Measurements from ENCODE around the gene APBB1. TPM values are rescaled to one million over a fixed set of nuclear protein-coding genes. Genes with fewer than 3 reads are reported as not detected.
"Not testable (repeated sequence)": the region's sequence is repeated elsewhere in the genome, so short reads cannot be mapped to it uniquely, and the experiment has no call there.

APBB1 gene
- polyA plus RNA-seq, 1 donor, result 27.6 TPM

DNA sequence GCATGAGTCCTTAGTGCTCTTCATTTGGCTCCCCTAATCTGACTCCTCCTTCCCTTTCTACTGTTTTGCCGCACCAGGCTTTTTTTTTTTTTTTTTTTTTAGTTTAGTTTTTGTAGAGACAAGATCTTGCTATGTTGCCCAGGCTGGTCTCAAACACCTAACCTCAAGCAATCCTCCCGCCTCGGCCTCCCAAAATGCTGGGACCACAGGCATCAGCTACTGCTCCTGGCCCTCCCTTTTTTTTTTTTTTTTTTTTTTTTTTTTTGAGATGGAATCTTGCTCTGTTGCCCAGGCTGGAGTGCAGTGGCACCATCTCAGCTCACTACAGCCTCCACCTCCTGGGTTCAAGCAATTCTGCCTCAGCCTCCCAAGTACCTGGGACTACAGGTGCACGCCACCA lies 26.6 kb downstream of the APBB1 start:
- H3K36me3 ChIP-seq (ENCODE audit: control insufficient read depth, insufficient read depth, low read length), result peaks cover 35% of the 10 kb centered on the region
- peaks cover 26% of the 10 kb centered on the region for H3K4me1 ChIP-seq (ENCODE audit: control insufficient read depth, insufficient read depth, low read length)
- H3K4me3 ChIP-seq (ENCODE audit: low read length); H3K9me3 ChIP-seq (ENCODE audit: control insufficient read depth, low read depth, low read length); DNase-seq; H3K27me3 ChIP-seq (ENCODE audit: control insufficient read depth, insufficient read depth, low read length); H3K27ac ChIP-seq (ENCODE audit: low read length): not testable (repeated sequence)
- WGBS (ENCODE audit: insufficient coverage, low lambda C conversion rate), result 100% methylated on average over 1 of the region's 4 CpGs

GRCh38 chr11:6391537-6392134 lies 27.3 kb downstream of the APBB1 start:
- DNase-seq, result no peak
- Histone ChIP-seq H3K27ac (ENCODE audit: low read length) (no peak overlapping the region), H3K4me3 (ENCODE audit: low read length) (no peak overlapping the region), H3K27me3 (ENCODE audit: control insufficient read depth, insufficient read depth, low read length) (no peaks in the 10 kb centered on the region), H3K4me1 (ENCODE audit: control insufficient read depth, insufficient read depth, low read length) (peaks cover 26% of the 10 kb centered on the region), H3K9me3 (ENCODE audit: control insufficient read depth, low read depth, low read length) (no peaks in the 10 kb centered on the region), H3K36me3 (ENCODE audit: control insufficient read depth, insufficient read depth, low read length) (peaks cover 34% of the 10 kb centered on the region)
- no CpG with 5 or more reads among the region's 18 CpGs for WGBS (ENCODE audit: insufficient coverage, low lambda C conversion rate)

- Histone ChIP-seq H3K27me3 (ENCODE audit: control insufficient read depth, insufficient read depth, low read length) (no peaks in the 10 kb centered on the region), H3K27ac (ENCODE audit: low read length) (peak overlapping the region; percentile 81), H3K9me3 (ENCODE audit: control insufficient read depth, low read depth, low read length) (no peaks in the 10 kb centered on the region), H3K36me3 (ENCODE audit: control insufficient read depth, insufficient read depth, low read length) (peaks cover 31% of the 10 kb centered on the region), H3K4me1 (ENCODE audit: control insufficient read depth, insufficient read depth, low read length) (peaks cover 26% of the 10 kb centered on the region), H3K4me3 (ENCODE audit: low read length) (peak overlapping the region; percentile 88)
- WGBS (ENCODE audit: insufficient coverage, low lambda C conversion rate), result no CpG with 5 or more reads among the region's 19 CpGs
- no peak for DNase-seq
Observed at GRCh38 chr11:6390718-6391469, 28.0 kb downstream of the APBB1 start.

DNA sequence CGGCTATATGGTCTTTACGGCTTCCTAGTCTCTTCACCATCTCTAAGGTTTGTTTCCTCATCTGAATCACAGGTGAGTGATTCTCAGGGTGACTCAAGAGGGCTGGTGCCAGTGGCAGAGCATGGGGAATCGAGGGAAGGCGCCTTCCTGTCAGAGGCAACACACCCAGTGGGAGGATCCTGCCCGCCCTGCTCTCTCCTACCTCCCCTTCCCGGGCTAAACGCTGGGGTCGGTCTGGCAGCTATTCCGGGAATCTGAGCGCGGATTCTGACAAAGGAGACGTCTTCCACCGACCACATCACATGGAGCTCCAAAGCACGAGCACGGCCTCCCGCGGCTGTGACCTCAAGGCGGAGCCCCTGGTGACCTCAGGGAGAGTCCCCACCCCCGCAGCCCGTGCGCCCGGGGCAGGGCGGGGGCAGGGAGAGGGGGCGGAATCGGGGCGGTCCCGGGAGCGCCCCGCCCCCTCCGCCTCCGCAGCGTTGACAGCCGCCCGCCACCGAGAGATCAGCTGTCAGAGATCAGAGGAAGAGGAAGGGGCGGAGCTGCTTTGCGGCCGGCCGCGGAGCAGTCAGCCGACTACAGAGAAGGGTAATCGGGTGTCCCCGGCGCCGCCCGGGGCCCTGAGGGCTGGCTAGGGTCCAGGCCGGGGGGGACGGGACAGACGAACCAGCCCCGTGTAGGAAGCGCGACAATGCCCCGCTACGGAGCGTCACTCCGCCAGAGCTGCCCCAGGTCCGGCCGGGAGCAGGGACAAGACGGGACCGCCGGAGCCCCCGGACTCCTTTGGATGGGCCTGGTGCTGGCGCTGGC lies 28.8 kb downstream of the APBB1 start, which contains the start of gene SMPD1:
Gene SMPD1, plus strand, starts transcription at position 570 of the 813 bp plus-strand sequence. Its CDS starts 125 bp downstream, at position 695.
- no peaks in the 10 kb centered on the region for H3K9me3 ChIP-seq (ENCODE audit: control insufficient read depth, low read depth, low read length)
- H3K36me3 ChIP-seq (ENCODE audit: control insufficient read depth, insufficient read depth, low read length), result peaks cover 25% of the 10 kb centered on the region
- peak within 1 kb of the TSS; percentile 83 for H3K27ac ChIP-seq (ENCODE audit: low read length)
- peak; percentile 93 to 97 for DNase-seq
- WGBS (ENCODE audit: insufficient coverage, low lambda C conversion rate), result no CpG with 5 or more reads among the region's 63 CpGs
- H3K27me3 ChIP-seq (ENCODE audit: control insufficient read depth, insufficient read depth, low read length), result no peaks in the 10 kb centered on the region
- peak within 1 kb of the TSS; percentile 88 for H3K4me3 ChIP-seq (ENCODE audit: low read length)
- peaks cover 26% of the 10 kb centered on the region for H3K4me1 ChIP-seq (ENCODE audit: control insufficient read depth, insufficient read depth, low read length)

GRCh38 chr11:6388748-6389147 lies 30.1 kb downstream of the APBB1 start:
- Histone ChIP-seq H3K4me1 (ENCODE audit: control insufficient read depth, insufficient read depth, low read length) (peaks cover 26% of the 10 kb centered on the region), H3K4me3 (ENCODE audit: low read length) (no peak overlapping the region), H3K9me3 (ENCODE audit: control insufficient read depth, low read depth, low read length) (no peaks in the 10 kb centered on the region), H3K27me3 (ENCODE audit: control insufficient read depth, insufficient read depth, low read length) (no peaks in the 10 kb centered on the region), H3K27ac (ENCODE audit: low read length) (peak overlapping the region; percentile 83), H3K36me3 (ENCODE audit: control insufficient read depth, insufficient read depth, low read length) (peaks cover 12% of the 10 kb centered on the region)
- no peak for DNase-seq
- WGBS (ENCODE audit: insufficient coverage, low lambda C conversion rate), result 83% methylated on average over 1 of the region's 1 CpG

- H3K9me3 ChIP-seq (ENCODE audit: control insufficient read depth, low read depth, low read length), result no peaks in the 10 kb centered on the region
- peak; percentile 56 to 76 for DNase-seq
- H3K36me3 ChIP-seq (ENCODE audit: control insufficient read depth, insufficient read depth, low read length), result peaks cover 5% of the 10 kb centered on the region
- no peak overlapping the region for H3K4me3 ChIP-seq (ENCODE audit: low read length)
- peak overlapping the region; percentile 90 for H3K27ac ChIP-seq (ENCODE audit: low read length)
- 67% methylated on average over 3 of the region's 12 CpGs for WGBS (ENCODE audit: insufficient coverage, low lambda C conversion rate)
- H3K27me3 ChIP-seq (ENCODE audit: control insufficient read depth, insufficient read depth, low read length), result no peaks in the 10 kb centered on the region
- H3K4me1 ChIP-seq (ENCODE audit: control insufficient read depth, insufficient read depth, low read length), result peaks cover 26% of the 10 kb centered on the region
Observed at GRCh38 chr11:6387811-6388599, 30.9 kb downstream of the APBB1 start.

DNA sequence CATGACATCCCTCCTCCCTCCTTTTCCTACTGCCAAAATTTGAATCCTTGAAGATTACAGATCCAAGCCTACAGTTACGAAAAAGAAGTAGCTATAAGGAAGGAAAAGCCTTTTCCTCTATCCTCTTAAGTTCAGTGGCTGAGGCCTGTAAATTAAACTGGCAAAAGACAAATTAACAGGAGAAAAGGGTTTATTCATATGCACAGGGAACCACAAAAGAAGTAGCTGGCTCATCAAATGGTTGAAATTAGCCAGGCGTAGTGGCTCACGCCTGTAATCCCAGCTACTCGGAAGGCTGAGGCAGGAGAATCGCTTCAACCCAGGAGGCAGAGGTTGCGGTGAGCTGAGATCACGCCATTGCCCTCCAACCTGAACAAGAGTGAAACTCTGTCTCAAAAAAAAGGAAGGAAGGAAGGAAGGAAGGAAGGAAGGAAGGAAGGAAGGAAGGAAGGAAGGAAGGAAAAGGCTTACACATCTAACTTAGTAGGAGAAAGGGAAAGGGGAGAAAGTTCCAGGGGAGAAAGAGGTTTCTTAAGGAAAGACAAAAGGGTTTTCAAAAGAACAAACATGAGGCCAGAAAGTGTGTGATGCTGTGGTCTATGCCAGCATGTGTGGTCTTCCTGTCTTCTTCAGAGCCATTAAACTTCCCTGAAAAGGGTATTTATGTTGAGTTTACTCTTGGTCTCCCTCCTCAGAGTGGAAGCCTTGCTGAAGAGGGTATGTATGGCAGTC lies 33.7 kb downstream of the APBB1 start:
- Histone ChIP-seq H3K36me3 (ENCODE audit: control insufficient read depth, insufficient read depth, low read length) (no peaks in the 10 kb centered on the region), H3K9me3 (ENCODE audit: control insufficient read depth, low read depth, low read length) (no peaks in the 10 kb centered on the region), H3K4me1 (ENCODE audit: control insufficient read depth, insufficient read depth, low read length) (peaks cover 21% of the 10 kb centered on the region), H3K27me3 (ENCODE audit: control insufficient read depth, insufficient read depth, low read length) (no peaks in the 10 kb centered on the region), H3K27ac (ENCODE audit: low read length) (no peak overlapping the region), H3K4me3 (ENCODE audit: low read length) (no peak overlapping the region)
- 96% methylated on average over 5 of the region's 7 CpGs for WGBS (ENCODE audit: insufficient coverage, low lambda C conversion rate)
- DNase-seq, result no peak

GRCh38 chr11:6378640-6378989 lies 40.3 kb downstream of the APBB1 start:
- Histone ChIP-seq H3K27ac (ENCODE audit: low read length) (no peak overlapping the region), H3K4me3 (ENCODE audit: low read length) (no peak overlapping the region), H3K4me1 (ENCODE audit: control insufficient read depth, insufficient read depth, low read length) (no peaks in the 10 kb centered on the region), H3K9me3 (ENCODE audit: control insufficient read depth, low read depth, low read length) (no peaks in the 10 kb centered on the region), H3K27me3 (ENCODE audit: control insufficient read depth, insufficient read depth, low read length) (no peaks in the 10 kb centered on the region), H3K36me3 (ENCODE audit: control insufficient read depth, insufficient read depth, low read length) (no peaks in the 10 kb centered on the region)
- WGBS (ENCODE audit: insufficient coverage, low lambda C conversion rate), result no CpG with 5 or more reads among the region's 5 CpGs
- DNase-seq, result no peak

DNA sequence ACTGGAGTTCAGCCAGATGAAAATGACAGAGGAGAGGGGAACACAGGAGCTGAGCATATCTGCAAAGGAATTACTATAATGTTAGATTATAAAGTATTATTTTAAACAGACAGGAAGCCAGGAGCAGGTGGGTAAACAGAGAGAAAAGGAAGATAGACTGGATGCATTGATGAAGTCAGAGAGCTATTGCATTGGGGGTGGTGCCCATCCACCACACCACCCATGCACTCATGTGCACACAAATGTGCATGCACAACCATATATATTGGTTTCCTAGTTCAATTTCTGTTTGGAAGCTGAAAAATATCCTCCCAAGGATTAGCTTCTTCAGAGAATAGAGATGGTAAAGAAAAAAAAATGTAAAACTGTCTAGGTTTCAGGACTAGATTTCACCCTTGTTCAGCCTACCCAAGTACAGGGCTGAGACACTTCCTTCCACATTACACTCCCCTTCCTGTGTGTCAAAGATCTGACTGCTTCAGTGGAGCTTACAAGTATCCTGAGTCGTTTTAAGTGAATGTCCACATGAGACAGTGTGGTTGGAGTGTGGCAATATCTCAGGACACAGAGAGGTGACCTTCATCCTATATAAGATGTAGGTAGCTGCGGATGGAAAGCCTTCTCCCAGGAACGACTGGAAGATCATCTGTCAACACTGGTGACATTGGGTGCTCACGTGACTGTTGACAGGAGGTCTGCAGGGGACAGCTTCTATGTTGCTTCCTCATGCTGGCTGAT lies 40.8 kb downstream of the APBB1 start:
- Histone ChIP-seq H3K4me3 (ENCODE audit: low read length) (no peak overlapping the region), H3K36me3 (ENCODE audit: control insufficient read depth, insufficient read depth, low read length) (no peaks in the 10 kb centered on the region), H3K27ac (ENCODE audit: low read length) (no peak overlapping the region), H3K27me3 (ENCODE audit: control insufficient read depth, insufficient read depth, low read length) (no peaks in the 10 kb centered on the region), H3K9me3 (ENCODE audit: control insufficient read depth, low read depth, low read length) (no peaks in the 10 kb centered on the region), H3K4me1 (ENCODE audit: control insufficient read depth, insufficient read depth, low read length) (no peaks in the 10 kb centered on the region)
- WGBS (ENCODE audit: insufficient coverage, low lambda C conversion rate), result no CpG with 5 or more reads among the region's 4 CpGs
- DNase-seq, result no peak
